Measurements from ENCODE around the gene MYCBP. TPM values are rescaled to one million over a fixed set of nuclear protein-coding genes. Genes with fewer than 3 reads are reported as not detected.
"Not testable (repeated sequence)": the region's sequence is repeated elsewhere in the genome, so short reads cannot be mapped to it uniquely, and the experiment has no call there.

Gene MYCBP
- total RNA-seq, 1 donor from 2014 or later = 6.1 TPM

GRCh38 chr1:38852780-38853179 is 20.4 kb downstream of the MYCBP start:
- H3K4me1 Mint-ChIP-seq (ENCODE audit: low read depth) = peaks cover 21% of the 10 kb centered on the region
- no peak overlapping the region for H3K27ac Mint-ChIP-seq (ENCODE audit: unreplicated experiment)

GRCh38 chr1:38848071-38848470 is 25.1 kb downstream of the MYCBP start:
- no peak for DNase-seq (ENCODE audit: low spot score)
- no peak overlapping the region for H3K27ac Mint-ChIP-seq (ENCODE audit: unreplicated experiment)
- no peaks in the 10 kb centered on the region for H3K9me3 Mint-ChIP-seq (ENCODE audit: low read depth)
- no peaks in the 10 kb centered on the region for H3K27me3 Mint-ChIP-seq (ENCODE audit: low read depth)
- no peak overlapping the region for H3K4me3 Mint-ChIP-seq (ENCODE audit: unreplicated experiment)
- peaks cover 31% of the 10 kb centered on the region for H3K36me3 Mint-ChIP-seq (ENCODE audit: low read depth)
- H3K4me1 Mint-ChIP-seq (ENCODE audit: low read depth) = peaks cover 13% of the 10 kb centered on the region
- TF ChIP-seq CTCF (IDR thresholded peaks at IDR 0.05) = no peak

More at GRCh38 chr1:38852780-38853179, 20.4 kb downstream of the MYCBP start:
- H3K9me3 Mint-ChIP-seq (ENCODE audit: low read depth) = no peaks in the 10 kb centered on the region
- no peak for DNase-seq (ENCODE audit: low spot score)
- no peak overlapping the region for H3K4me3 Mint-ChIP-seq (ENCODE audit: unreplicated experiment)
- no peak for TF ChIP-seq CTCF (IDR thresholded peaks at IDR 0.05)
- no peaks in the 10 kb centered on the region for H3K27me3 Mint-ChIP-seq (ENCODE audit: low read depth)
- peaks cover 21% of the 10 kb centered on the region for H3K36me3 Mint-ChIP-seq (ENCODE audit: low read depth)

- Mint-ChIP-seq H3K27ac (ENCODE audit: unreplicated experiment) (peak overlapping the region; percentile 12), H3K36me3 (ENCODE audit: low read depth) (peaks cover 30% of the 10 kb centered on the region), H3K27me3 (ENCODE audit: low read depth) (no peaks in the 10 kb centered on the region), H3K4me1 (ENCODE audit: low read depth) (peaks cover 11% of the 10 kb centered on the region), H3K9me3 (ENCODE audit: low read depth) (no peaks in the 10 kb centered on the region), H3K4me3 (ENCODE audit: unreplicated experiment) (no peak overlapping the region)
- TF ChIP-seq CTCF (IDR thresholded peaks at IDR 0.05) = no peak
- no peak for DNase-seq (ENCODE audit: low spot score)
Measured at GRCh38 chr1:38846210-38846609, 26.9 kb downstream of the MYCBP start.

GRCh38 chr1:38845088-38845487 is 28.1 kb downstream of the MYCBP start:
- H3K4me3 Mint-ChIP-seq (ENCODE audit: unreplicated experiment); H3K27ac Mint-ChIP-seq (ENCODE audit: unreplicated experiment); DNase-seq (ENCODE audit: low spot score); H3K27me3 Mint-ChIP-seq (ENCODE audit: low read depth); H3K9me3 Mint-ChIP-seq (ENCODE audit: low read depth): not testable (repeated sequence)
- peaks cover 16% of the 10 kb centered on the region for H3K4me1 Mint-ChIP-seq (ENCODE audit: low read depth)
- H3K36me3 Mint-ChIP-seq (ENCODE audit: low read depth) = peaks cover 31% of the 10 kb centered on the region

GRCh38 chr1:38840281-38840680 is 32.9 kb downstream of the MYCBP start:
- H3K27ac Mint-ChIP-seq (ENCODE audit: unreplicated experiment) = peak overlapping the region; percentile 23
- no peak for TF ChIP-seq CTCF (IDR thresholded peaks at IDR 0.05)
- no peak for DNase-seq (ENCODE audit: low spot score)
- H3K27me3 Mint-ChIP-seq (ENCODE audit: low read depth) = no peaks in the 10 kb centered on the region
- H3K9me3 Mint-ChIP-seq (ENCODE audit: low read depth) = no peaks in the 10 kb centered on the region
- peaks cover 17% of the 10 kb centered on the region for H3K4me1 Mint-ChIP-seq (ENCODE audit: low read depth)
- H3K4me3 Mint-ChIP-seq (ENCODE audit: unreplicated experiment) = no peak overlapping the region
- H3K36me3 Mint-ChIP-seq (ENCODE audit: low read depth) = peaks cover 36% of the 10 kb centered on the region

- DNase-seq (ENCODE audit: low spot score) = no peak
- TF ChIP-seq CTCF (IDR thresholded peaks at IDR 0.05) = no peak
- Mint-ChIP-seq H3K36me3 (ENCODE audit: low read depth) (peaks cover 28% of the 10 kb centered on the region), H3K27ac (ENCODE audit: unreplicated experiment) (no peak overlapping the region), H3K4me1 (ENCODE audit: low read depth) (peaks cover 20% of the 10 kb centered on the region), H3K9me3 (ENCODE audit: low read depth) (no peaks in the 10 kb centered on the region), H3K27me3 (ENCODE audit: low read depth) (no peaks in the 10 kb centered on the region), H3K4me3 (ENCODE audit: unreplicated experiment) (no peak overlapping the region)
Measured at GRCh38 chr1:38839363-38839762, 33.8 kb downstream of the MYCBP start.

- not testable (repeated sequence) for H3K4me3 Mint-ChIP-seq (ENCODE audit: unreplicated experiment); H3K27me3 Mint-ChIP-seq (ENCODE audit: low read depth); DNase-seq (ENCODE audit: low spot score); H3K9me3 Mint-ChIP-seq (ENCODE audit: low read depth); H3K27ac Mint-ChIP-seq (ENCODE audit: unreplicated experiment)
- peaks cover 17% of the 10 kb centered on the region for H3K4me1 Mint-ChIP-seq (ENCODE audit: low read depth)
- peaks cover 17% of the 10 kb centered on the region for H3K36me3 Mint-ChIP-seq (ENCODE audit: low read depth)
Measured at GRCh38 chr1:38836316-38836715, 36.8 kb downstream of the MYCBP start.

All from chondrocyte (in vitro differentiated cells).